ENCODE measurements around the gene MIA3. TPM values are rescaled to one million over a fixed set of nuclear protein-coding genes. Genes with fewer than 3 reads are reported as not detected.

Gene MIA3
- total and polyA plus RNA-seq, 2 donors (not counting 1 experiment from before 2014, with no cell fraction given) = 34.3 to 68.0 TPM

Other genes with a start within 250 kb of the MIA3 start
- under 0.01 and 0.33 TPM in 2 replicates for gene HHIPL2, start 70.0 kb upstream of the MIA3 start, total RNA-seq
- gene HHIPL2, start 70.0 kb upstream of the MIA3 start, polyA plus RNA-seq = 0.14 and 0.18 TPM in 2 replicates
- gene TAF1A, start 28.2 kb upstream of the MIA3 start, total RNA-seq = 14.9 and 15.2 TPM in 2 replicates
- gene TAF1A, start 28.2 kb upstream of the MIA3 start, polyA plus RNA-seq = 7.1 and 7.2 TPM in 2 replicates
- 50.8 and 67.9 TPM in 2 replicates for gene AIDA, start 94.4 kb downstream of the MIA3 start, total RNA-seq
- gene AIDA, start 94.4 kb downstream of the MIA3 start, polyA plus RNA-seq = 106 and 153 TPM in 2 replicates
- 52.6 and 60.6 TPM in 2 replicates for gene BROX, start 94.5 kb downstream of the MIA3 start, total RNA-seq
- 11.3 and 12.1 TPM in 2 replicates for gene BROX, start 94.5 kb downstream of the MIA3 start, polyA plus RNA-seq
- gene FAM177B, start 119.1 kb downstream of the MIA3 start, total RNA-seq = not detected in 2 replicates
- gene FAM177B, start 119.1 kb downstream of the MIA3 start, polyA plus RNA-seq = 0.06 TPM in 1 of 2 replicates, not detected in the other
- 3.1 and 5.9 TPM in 2 replicates for gene DISP1, start 196.9 kb downstream of the MIA3 start, total RNA-seq
- gene DISP1, start 196.9 kb downstream of the MIA3 start, polyA plus RNA-seq = 5.1 and 8.7 TPM in 2 replicates

All from fibroblast of lung (primary cell).